ENCODE results near the gene CTBP2. TPM values are rescaled to one million over a fixed set of nuclear protein-coding genes. Genes with fewer than 3 reads are reported as not detected.

The CTBP2 gene
- total RNA-seq, 2 experiments from 2014 or later: 0.12 to 0.21 TPM

- H3K36me3 Mint-ChIP-seq (ENCODE audit: low read depth): no peaks in the 10 kb centered on the region
- no peaks in the 10 kb centered on the region for H3K9me3 Mint-ChIP-seq (ENCODE audit: low read depth)
- ChIA-PET POLR2A (no interaction called here), CTCF (interaction anchor here (1.3 kb wide), 1 partner anchor 11 kb away, joined by 4 read pairs; no protein-coding TSS in a partner anchor)
- no peak overlapping the region for H3K4me3 Mint-ChIP-seq
- no peaks in the 10 kb centered on the region for H3K27me3 Mint-ChIP-seq
- DNase-seq: no peak
- intact Hi-C loops (cut with DNase I, micrococcal nuclease): no loop called here
- H3K27ac Mint-ChIP-seq: no peak overlapping the region
- ATAC-seq: no peak
- no peaks in the 10 kb centered on the region for H3K4me1 Mint-ChIP-seq
Measured at GRCh38 chr10:125112697-125113494, 47.5 kb downstream of the CTBP2 start.

- ATAC-seq (no peak), DNase-seq (no peak)
- ChIA-PET CTCF (interaction anchor here (0.6 kb wide), 1 partner anchor 21 kb away, joined by 3 read pairs; no protein-coding TSS in a partner anchor), POLR2A (no interaction called here)
- Mint-ChIP-seq H3K4me1 (no peaks in the 10 kb centered on the region), H3K4me3 (no peak overlapping the region), H3K27me3 (no peaks in the 10 kb centered on the region), H3K9me3 (ENCODE audit: low read depth) (no peaks in the 10 kb centered on the region), H3K27ac (no peak overlapping the region), H3K36me3 (ENCODE audit: low read depth) (no peaks in the 10 kb centered on the region)
- intact Hi-C loops (cut with DNase I, micrococcal nuclease): no loop called here
Measured at GRCh38 chr10:125111118-125111727, 49.1 kb downstream of the CTBP2 start.

- Mint-ChIP-seq H3K4me1 (no peaks in the 10 kb centered on the region), H3K36me3 (ENCODE audit: low read depth) (no peaks in the 10 kb centered on the region), H3K4me3 (no peak overlapping the region), H3K9me3 (ENCODE audit: low read depth) (no peaks in the 10 kb centered on the region), H3K27ac (no peak overlapping the region), H3K27me3 (no peaks in the 10 kb centered on the region)
- POLR2A ChIA-PET: no interaction called here
- CTCF ChIA-PET: no interaction called here
- intact Hi-C loops (cut with DNase I, micrococcal nuclease): no loop called here
- no peak for DNase-seq
- no peak for ATAC-seq
Measured at GRCh38 chr10:125107965-125108580, 52.3 kb downstream of the CTBP2 start.

- intact Hi-C loops (cut with DNase I, micrococcal nuclease): no loop called here
- POLR2A ChIA-PET: no interaction called here
- H3K27ac Mint-ChIP-seq: no peak overlapping the region
- DNase-seq (no peak), ATAC-seq (no peak)
- H3K4me3 Mint-ChIP-seq: no peak overlapping the region
- no peaks in the 10 kb centered on the region for H3K36me3 Mint-ChIP-seq (ENCODE audit: low read depth)
- no peaks in the 10 kb centered on the region for H3K4me1 Mint-ChIP-seq
- no peaks in the 10 kb centered on the region for H3K9me3 Mint-ChIP-seq (ENCODE audit: low read depth)
- CTCF ChIA-PET: no interaction called here
- H3K27me3 Mint-ChIP-seq: no peaks in the 10 kb centered on the region
Measured at GRCh38 chr10:125107166-125107949, 53.0 kb downstream of the CTBP2 start.

GRCh38 chr10:125106586-125106985 is 53.8 kb downstream of the CTBP2 start:
- H3K4me3 Mint-ChIP-seq: no peak overlapping the region
- ATAC-seq: no peak

GRCh38 chr10:125105706-125106255 is 54.6 kb downstream of the CTBP2 start:
- intact Hi-C loops (cut with DNase I, micrococcal nuclease): no loop called here
- DNase-seq (no peak), ATAC-seq (no peak)
- POLR2A ChIA-PET: no interaction called here
- Mint-ChIP-seq H3K36me3 (ENCODE audit: low read depth) (no peaks in the 10 kb centered on the region), H3K4me1 (no peaks in the 10 kb centered on the region), H3K27ac (no peak overlapping the region), H3K9me3 (ENCODE audit: low read depth) (no peaks in the 10 kb centered on the region), H3K27me3 (no peaks in the 10 kb centered on the region), H3K4me3 (no peak overlapping the region)
- CTCF ChIA-PET: no interaction called here

More at GRCh38 chr10:125106586-125106985, 53.8 kb downstream of the CTBP2 start:
- no peak for DNase-seq
- intact Hi-C loops (cut with DNase I, micrococcal nuclease): no loop called here
- POLR2A ChIA-PET: no interaction called here
- H3K36me3 Mint-ChIP-seq (ENCODE audit: low read depth): no peaks in the 10 kb centered on the region
- CTCF ChIA-PET: no interaction called here
- no peaks in the 10 kb centered on the region for H3K9me3 Mint-ChIP-seq (ENCODE audit: low read depth)
- H3K27me3 Mint-ChIP-seq: no peaks in the 10 kb centered on the region
- H3K27ac Mint-ChIP-seq: no peak overlapping the region
- H3K4me1 Mint-ChIP-seq: no peaks in the 10 kb centered on the region

GRCh38 chr10:125105155-125105554 is 55.2 kb downstream of the CTBP2 start:
- no peak overlapping the region for H3K4me3 Mint-ChIP-seq
- no peak overlapping the region for H3K27ac Mint-ChIP-seq
- H3K9me3 Mint-ChIP-seq (ENCODE audit: low read depth): no peaks in the 10 kb centered on the region
- ChIA-PET CTCF (no interaction called here), POLR2A (no interaction called here)
- DNase-seq (no peak), ATAC-seq (no peak)
- no peaks in the 10 kb centered on the region for H3K27me3 Mint-ChIP-seq
- intact Hi-C loops (cut with DNase I, micrococcal nuclease): no loop called here
- H3K4me1 Mint-ChIP-seq: no peaks in the 10 kb centered on the region
- no peaks in the 10 kb centered on the region for H3K36me3 Mint-ChIP-seq (ENCODE audit: low read depth)

GRCh38 chr10:125104559-125104958 is 55.8 kb downstream of the CTBP2 start:
- Mint-ChIP-seq H3K4me3 (no peak overlapping the region), H3K36me3 (ENCODE audit: low read depth) (no peaks in the 10 kb centered on the region)
- ATAC-seq: no peak

GRCh38 chr10:125103924-125104323 is 56.4 kb downstream of the CTBP2 start:
- DNase-seq (no peak), ATAC-seq (no peak)
- H3K9me3 Mint-ChIP-seq (ENCODE audit: low read depth): no peaks in the 10 kb centered on the region
- no peak overlapping the region for H3K27ac Mint-ChIP-seq
- H3K27me3 Mint-ChIP-seq: no peaks in the 10 kb centered on the region
- intact Hi-C loops (cut with DNase I, micrococcal nuclease): no loop called here
- H3K4me3 Mint-ChIP-seq: no peak overlapping the region
- ChIA-PET POLR2A (no interaction called here), CTCF (interaction anchor here (1.1 kb wide), 1 partner anchor 56 kb away, joined by 4 read pairs; no protein-coding TSS in a partner anchor)
- no peaks in the 10 kb centered on the region for H3K4me1 Mint-ChIP-seq
- no peaks in the 10 kb centered on the region for H3K36me3 Mint-ChIP-seq (ENCODE audit: low read depth)

More at GRCh38 chr10:125104559-125104958, 55.8 kb downstream of the CTBP2 start:
- ChIA-PET CTCF (no interaction called here), POLR2A (no interaction called here)
- intact Hi-C loops (cut with DNase I, micrococcal nuclease): no loop called here
- DNase-seq: no peak
- Mint-ChIP-seq H3K27ac (no peak overlapping the region), H3K4me1 (no peaks in the 10 kb centered on the region), H3K9me3 (ENCODE audit: low read depth) (no peaks in the 10 kb centered on the region), H3K27me3 (no peaks in the 10 kb centered on the region)

GRCh38 chr10:125103466-125103865 is 56.9 kb downstream of the CTBP2 start:
- CTCF ChIA-PET: interaction anchor here (1.1 kb wide), 1 partner anchor 55 kb away, joined by 4 read pairs; no protein-coding TSS in a partner anchor

GRCh38 chr10:125102821-125103220 is 57.5 kb downstream of the CTBP2 start:
- Mint-ChIP-seq H3K4me3 (no peak overlapping the region), H3K27me3 (no peaks in the 10 kb centered on the region), H3K36me3 (ENCODE audit: low read depth) (no peaks in the 10 kb centered on the region), H3K27ac (no peak overlapping the region), H3K4me1 (no peaks in the 10 kb centered on the region), H3K9me3 (ENCODE audit: low read depth) (no peaks in the 10 kb centered on the region)
- CTCF ChIA-PET: interaction anchor here (0.6 kb wide), 1 partner anchor 849 kb away, joined by 3 read pairs; no protein-coding TSS in a partner anchor
- ATAC-seq: no peak
- POLR2A ChIA-PET: no interaction called here
- intact Hi-C loops (cut with DNase I, micrococcal nuclease): no loop called here
- no peak for DNase-seq

More at GRCh38 chr10:125103466-125103865, 56.9 kb downstream of the CTBP2 start:
- no peak for DNase-seq
- Mint-ChIP-seq H3K4me3 (no peak overlapping the region), H3K9me3 (ENCODE audit: low read depth) (no peaks in the 10 kb centered on the region), H3K27ac (no peak overlapping the region), H3K4me1 (no peaks in the 10 kb centered on the region), H3K36me3 (ENCODE audit: low read depth) (no peaks in the 10 kb centered on the region), H3K27me3 (no peaks in the 10 kb centered on the region)
- intact Hi-C loops (cut with DNase I, micrococcal nuclease): no loop called here
- ATAC-seq: no peak
- POLR2A ChIA-PET: no interaction called here
